ENCODE results near the gene CRYGS.

The CRYGS gene

GRCh38 chr3:186512570-186513302, 31.4 kb downstream of the CRYGS start:
- no peak overlapping the region for H3K9ac ChIP-seq (ENCODE audit: low read length in 5 of 5)
- H3K27me3 ChIP-seq (ENCODE audit: control insufficient read depth in 5 of 5, insufficient read depth in 4 of 5, low read length in 5 of 5) = peaks cover 0 to 16% (median 12%) of the 10 kb centered on the region in 5 donors
- no peak overlapping the region for H3K4me3 ChIP-seq (ENCODE audit: low read depth in 1 of 5, low read length in 5 of 5)
- H3K36me3 ChIP-seq (ENCODE audit: control insufficient read depth in 5 of 5, insufficient read depth in 5 of 5, low read length in 5 of 5) = no peaks in the 10 kb centered on the region
- no peak overlapping the region for H3K27ac ChIP-seq (ENCODE audit: low read depth, low read length)
- H3K9me3 ChIP-seq (ENCODE audit: control insufficient read depth in 5 of 5, low read length in 5 of 5) = peaks cover 0 to 9% (median 8%) of the 10 kb centered on the region in 5 donors
- no peaks in the 10 kb centered on the region for H3K4me1 ChIP-seq (ENCODE audit: control insufficient read depth in 5 of 5, insufficient read depth in 5 of 5, low read length in 5 of 5)

DNA sequence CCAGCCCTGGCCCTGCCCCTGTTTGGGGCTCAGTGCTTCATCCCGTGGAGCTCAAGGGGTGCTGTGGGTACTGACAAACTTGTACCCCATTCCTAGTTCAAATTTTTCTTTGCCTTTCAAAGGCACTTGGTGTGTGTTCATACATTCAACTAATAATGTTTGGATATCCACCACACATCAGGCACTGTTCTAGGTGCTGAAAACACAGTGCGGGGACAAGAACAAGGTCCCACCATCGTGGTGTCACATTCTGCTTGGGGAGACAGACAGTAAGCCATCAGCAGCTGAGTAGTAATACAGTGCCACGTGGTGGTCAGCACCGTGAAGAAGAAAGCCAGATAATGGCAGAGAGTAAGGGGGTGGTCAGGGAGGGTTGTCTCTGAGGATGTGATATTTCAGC, 32.5 kb downstream of the CRYGS start:
- Histone ChIP-seq H3K27me3 (ENCODE audit: control insufficient read depth in 5 of 5, insufficient read depth in 4 of 5, low read length in 5 of 5) (peaks cover 0 to 14% (median 10%) of the 10 kb centered on the region in 5 donors), H3K27ac (ENCODE audit: low read depth, low read length) (no peak overlapping the region), H3K4me1 (ENCODE audit: control insufficient read depth in 5 of 5, insufficient read depth in 5 of 5, low read length in 5 of 5) (no peaks in the 10 kb centered on the region), H3K9ac (ENCODE audit: low read length in 5 of 5) (no peak overlapping the region), H3K9me3 (ENCODE audit: control insufficient read depth in 5 of 5, low read length in 5 of 5) (peaks cover 0 to 3% (median 2%) of the 10 kb centered on the region in 5 donors), H3K4me3 (ENCODE audit: low read depth in 1 of 5, low read length in 5 of 5) (no peak overlapping the region), H3K36me3 (ENCODE audit: control insufficient read depth in 5 of 5, insufficient read depth in 5 of 5, low read length in 5 of 5) (no peaks in the 10 kb centered on the region)

DNA sequence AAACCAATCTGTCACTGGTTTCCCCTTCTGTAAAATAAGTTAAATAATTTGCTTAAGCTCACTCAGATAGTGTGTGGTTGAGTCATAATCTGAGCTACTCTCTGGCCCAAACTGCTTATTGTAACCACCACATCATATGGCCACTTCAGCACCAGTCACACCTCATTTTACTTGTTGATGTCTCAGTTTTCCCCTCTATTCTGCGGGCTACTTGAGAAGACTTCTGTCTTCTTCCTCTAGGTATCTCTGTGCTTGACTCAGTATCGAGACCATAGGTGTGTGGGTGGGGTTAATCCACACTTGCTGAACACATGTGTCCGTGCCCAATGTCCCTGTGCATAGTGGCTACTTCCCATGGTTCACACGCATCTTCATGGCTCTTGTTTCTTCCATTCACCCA, 32.9 kb downstream of the CRYGS start:
- no peaks in the 10 kb centered on the region for H3K36me3 ChIP-seq (ENCODE audit: control insufficient read depth in 5 of 5, insufficient read depth in 5 of 5, low read length in 5 of 5)
- no peak overlapping the region for H3K27ac ChIP-seq (ENCODE audit: low read depth, low read length)
- no peak overlapping the region for H3K9ac ChIP-seq (ENCODE audit: low read length in 5 of 5)
- no peaks in the 10 kb centered on the region for H3K9me3 ChIP-seq (ENCODE audit: control insufficient read depth in 5 of 5, low read length in 5 of 5)
- peaks cover 0 to 4% (median 0%) of the 10 kb centered on the region in 5 donors for H3K4me1 ChIP-seq (ENCODE audit: control insufficient read depth in 5 of 5, insufficient read depth in 5 of 5, low read length in 5 of 5)
- no peak overlapping the region for H3K4me3 ChIP-seq (ENCODE audit: low read depth in 1 of 5, low read length in 5 of 5)
- peaks cover 0 to 14% (median 10%) of the 10 kb centered on the region in 5 donors for H3K27me3 ChIP-seq (ENCODE audit: control insufficient read depth in 5 of 5, insufficient read depth in 4 of 5, low read length in 5 of 5)

DNA sequence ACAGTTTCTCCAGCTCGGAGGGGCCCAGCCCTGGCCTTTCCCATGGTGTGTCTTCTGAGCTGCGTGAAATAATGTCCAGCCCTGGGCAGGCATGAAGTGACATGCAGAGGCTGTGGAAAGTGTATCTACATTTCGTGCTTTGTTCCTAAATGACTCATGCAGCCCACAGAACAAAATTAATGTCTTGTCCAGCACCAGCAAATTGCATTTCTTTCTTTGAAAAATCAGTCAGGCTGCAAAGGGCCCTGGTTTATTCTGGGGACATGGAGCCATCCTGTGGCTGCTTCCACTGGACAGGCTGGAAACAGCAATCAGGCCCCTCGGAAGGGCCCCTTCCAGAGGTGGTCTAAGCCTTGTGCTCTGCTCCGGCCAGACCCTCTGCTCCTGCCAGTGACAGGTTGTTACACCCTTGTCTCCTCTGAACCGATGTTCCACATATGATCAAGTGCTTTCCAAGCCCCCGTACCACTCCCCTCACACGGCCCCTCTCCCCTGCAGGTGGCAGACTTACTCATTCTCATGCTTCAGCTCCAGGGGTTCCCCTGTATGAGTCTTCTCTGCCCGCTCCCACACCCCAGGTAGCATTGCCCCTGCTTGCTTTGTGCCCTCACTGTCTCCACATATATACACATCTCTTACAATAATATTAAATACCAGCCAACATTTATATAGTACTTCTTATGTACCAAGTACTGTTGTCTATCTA, 33.7 kb downstream of the CRYGS start:
- Histone ChIP-seq H3K27ac (ENCODE audit: low read depth, low read length) (no peak overlapping the region), H3K27me3 (ENCODE audit: control insufficient read depth in 5 of 5, insufficient read depth in 4 of 5, low read length in 5 of 5) (peaks cover 0 to 14% (median 10%) of the 10 kb centered on the region in 5 donors), H3K9me3 (ENCODE audit: control insufficient read depth in 5 of 5, low read length in 5 of 5) (no peaks in the 10 kb centered on the region), H3K4me1 (ENCODE audit: control insufficient read depth in 5 of 5, insufficient read depth in 5 of 5, low read length in 5 of 5) (peaks cover 0 to 6% (median 0%) of the 10 kb centered on the region in 5 donors), H3K4me3 (ENCODE audit: low read depth in 1 of 5, low read length in 5 of 5) (no peak overlapping the region), H3K36me3 (ENCODE audit: control insufficient read depth in 5 of 5, insufficient read depth in 5 of 5, low read length in 5 of 5) (no peaks in the 10 kb centered on the region), H3K9ac (ENCODE audit: low read length in 5 of 5) (no peak overlapping the region)

- Histone ChIP-seq H3K9ac (ENCODE audit: low read length in 5 of 5) (no peak overlapping the region), H3K4me3 (ENCODE audit: low read depth in 1 of 5, low read length in 5 of 5) (no peak overlapping the region), H3K9me3 (ENCODE audit: control insufficient read depth in 5 of 5, low read length in 5 of 5) (no peaks in the 10 kb centered on the region), H3K4me1 (ENCODE audit: control insufficient read depth in 5 of 5, insufficient read depth in 5 of 5, low read length in 5 of 5) (peaks cover 0 to 6% (median 0%) of the 10 kb centered on the region in 5 donors), H3K36me3 (ENCODE audit: control insufficient read depth in 5 of 5, insufficient read depth in 5 of 5, low read length in 5 of 5) (no peaks in the 10 kb centered on the region), H3K27ac (ENCODE audit: low read depth, low read length) (no peak overlapping the region), H3K27me3 (ENCODE audit: control insufficient read depth in 5 of 5, insufficient read depth in 4 of 5, low read length in 5 of 5) (peaks cover 0 to 14% (median 10%) of the 10 kb centered on the region in 5 donors)
These were observed 34.8 kb downstream of the CRYGS start for GRCh38 chr3:186509423-186509822.

DNA sequence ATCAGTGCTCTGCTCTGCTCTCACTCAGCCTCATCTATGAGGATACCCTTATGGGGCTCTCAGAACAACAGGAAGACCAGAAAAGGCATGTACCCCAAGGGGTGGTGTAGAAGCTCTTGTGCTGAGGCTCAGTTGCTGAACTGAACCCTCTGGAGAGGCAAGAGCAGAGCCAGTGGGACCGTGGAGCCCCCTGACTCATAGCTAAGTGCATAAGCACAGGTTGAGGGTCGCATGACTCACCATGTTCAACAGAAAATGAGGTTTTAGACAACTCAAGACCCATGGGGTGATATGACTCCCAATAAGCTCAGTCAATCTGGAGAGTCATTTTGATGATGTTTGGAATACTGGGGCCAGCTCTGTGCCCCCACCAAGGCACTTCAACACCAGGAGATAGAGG, 37.3 kb downstream of the CRYGS start:
- no peak overlapping the region for H3K27ac ChIP-seq (ENCODE audit: low read depth, low read length)
- no peak overlapping the region for H3K9ac ChIP-seq (ENCODE audit: low read length in 5 of 5)
- no peak overlapping the region for H3K4me3 ChIP-seq (ENCODE audit: low read depth in 1 of 5, low read length in 5 of 5)
- H3K9me3 ChIP-seq (ENCODE audit: control insufficient read depth in 5 of 5, low read length in 5 of 5) = no peaks in the 10 kb centered on the region
- peaks cover 0 to 6% (median 0%) of the 10 kb centered on the region in 5 donors for H3K4me1 ChIP-seq (ENCODE audit: control insufficient read depth in 5 of 5, insufficient read depth in 5 of 5, low read length in 5 of 5)
- peaks cover 0 to 8% (median 7%) of the 10 kb centered on the region in 5 donors for H3K27me3 ChIP-seq (ENCODE audit: control insufficient read depth in 5 of 5, insufficient read depth in 4 of 5, low read length in 5 of 5)
- H3K36me3 ChIP-seq (ENCODE audit: control insufficient read depth in 5 of 5, insufficient read depth in 5 of 5, low read length in 5 of 5) = no peaks in the 10 kb centered on the region

DNA sequence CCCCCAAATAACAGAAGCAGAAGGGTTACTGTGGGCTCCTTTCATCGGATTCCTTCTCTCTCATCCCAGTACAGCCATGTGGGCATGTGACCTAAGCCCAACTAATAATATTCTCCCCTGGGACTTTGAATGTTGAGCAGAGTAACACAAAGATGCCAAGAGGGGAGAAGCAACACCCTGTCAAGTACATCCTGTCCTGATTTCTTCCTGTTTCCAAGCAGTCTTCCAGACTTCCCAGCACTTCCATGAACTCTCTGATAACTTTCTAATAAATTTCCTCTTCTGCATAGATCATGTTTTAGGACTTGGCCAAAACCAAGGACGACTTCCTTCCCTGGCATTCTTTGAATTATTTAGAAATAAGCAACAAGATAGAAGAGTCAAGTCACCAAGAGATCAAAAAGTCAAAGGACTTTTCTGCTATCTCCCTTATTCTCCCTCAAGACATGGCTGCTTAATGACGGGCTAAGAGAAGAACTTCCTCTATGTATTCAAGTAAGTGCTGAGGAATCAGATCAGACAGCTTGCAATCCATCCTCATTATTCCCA, 37.9 kb downstream of the CRYGS start:
- no peak overlapping the region for H3K27ac ChIP-seq (ENCODE audit: low read depth, low read length)
- peaks cover 0 to 4% (median 3%) of the 10 kb centered on the region in 5 donors for H3K27me3 ChIP-seq (ENCODE audit: control insufficient read depth in 5 of 5, insufficient read depth in 4 of 5, low read length in 5 of 5)
- H3K9me3 ChIP-seq (ENCODE audit: control insufficient read depth in 5 of 5, low read length in 5 of 5) = no peaks in the 10 kb centered on the region
- H3K9ac ChIP-seq (ENCODE audit: low read length in 5 of 5) = no peak overlapping the region
- peaks cover 0 to 6% (median 0%) of the 10 kb centered on the region in 5 donors for H3K4me1 ChIP-seq (ENCODE audit: control insufficient read depth in 5 of 5, insufficient read depth in 5 of 5, low read length in 5 of 5)
- no peaks in the 10 kb centered on the region for H3K36me3 ChIP-seq (ENCODE audit: control insufficient read depth in 5 of 5, insufficient read depth in 5 of 5, low read length in 5 of 5)
- H3K4me3 ChIP-seq (ENCODE audit: low read depth in 1 of 5, low read length in 5 of 5) = no peak overlapping the region

DNA sequence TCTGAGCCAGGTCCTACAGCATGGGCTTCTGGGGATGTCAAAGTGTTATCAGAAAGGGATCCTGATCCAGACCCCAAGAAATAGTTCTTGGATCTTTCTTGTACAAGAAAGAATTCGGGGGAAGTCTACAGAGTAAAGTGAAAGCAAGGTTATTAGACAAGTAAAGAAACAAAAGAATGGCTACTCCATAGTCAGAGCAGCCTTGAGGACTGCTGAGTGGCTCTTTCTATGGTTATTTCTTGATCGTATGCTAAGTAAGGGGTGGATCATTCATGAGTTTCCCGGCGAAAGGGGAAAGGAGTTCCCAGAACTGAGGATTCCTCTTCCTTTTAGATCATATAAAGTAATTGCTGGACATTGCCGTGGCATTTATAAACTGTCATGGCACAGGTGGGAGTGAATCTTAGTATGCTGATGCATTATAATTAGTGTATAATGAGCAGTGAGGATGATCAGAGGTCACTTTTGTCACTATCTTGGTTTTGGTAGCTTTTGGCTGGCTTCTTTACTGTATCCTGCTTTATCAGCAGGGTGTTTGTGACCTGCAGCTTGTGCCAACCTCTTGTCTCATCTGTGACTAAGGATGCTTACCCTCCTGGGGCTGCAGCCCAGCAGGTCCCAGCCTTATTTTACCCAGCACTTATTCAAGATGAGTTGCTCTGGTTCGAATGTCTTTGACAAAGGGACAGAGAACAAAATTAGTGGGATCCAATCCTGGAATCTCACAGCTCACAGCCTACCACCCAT, 41.0 kb downstream of the CRYGS start:
- H3K9ac ChIP-seq (ENCODE audit: low read length in 5 of 5) = no peak overlapping the region
- H3K36me3 ChIP-seq (ENCODE audit: control insufficient read depth in 5 of 5, insufficient read depth in 5 of 5, low read length in 5 of 5) = no peaks in the 10 kb centered on the region
- no peak overlapping the region for H3K27ac ChIP-seq (ENCODE audit: low read depth, low read length)
- no peak overlapping the region for H3K4me3 ChIP-seq (ENCODE audit: low read depth in 1 of 5, low read length in 5 of 5)
- peaks cover 0 to 3% (median 3%) of the 10 kb centered on the region in 5 donors for H3K27me3 ChIP-seq (ENCODE audit: control insufficient read depth in 5 of 5, insufficient read depth in 4 of 5, low read length in 5 of 5)
- H3K9me3 ChIP-seq (ENCODE audit: control insufficient read depth in 5 of 5, low read length in 5 of 5) = peaks cover 0 to under 1% (median 0%) of the 10 kb centered on the region in 5 donors
- peaks cover 0 to 6% (median 0%) of the 10 kb centered on the region in 5 donors for H3K4me1 ChIP-seq (ENCODE audit: control insufficient read depth in 5 of 5, insufficient read depth in 5 of 5, low read length in 5 of 5)

DNA sequence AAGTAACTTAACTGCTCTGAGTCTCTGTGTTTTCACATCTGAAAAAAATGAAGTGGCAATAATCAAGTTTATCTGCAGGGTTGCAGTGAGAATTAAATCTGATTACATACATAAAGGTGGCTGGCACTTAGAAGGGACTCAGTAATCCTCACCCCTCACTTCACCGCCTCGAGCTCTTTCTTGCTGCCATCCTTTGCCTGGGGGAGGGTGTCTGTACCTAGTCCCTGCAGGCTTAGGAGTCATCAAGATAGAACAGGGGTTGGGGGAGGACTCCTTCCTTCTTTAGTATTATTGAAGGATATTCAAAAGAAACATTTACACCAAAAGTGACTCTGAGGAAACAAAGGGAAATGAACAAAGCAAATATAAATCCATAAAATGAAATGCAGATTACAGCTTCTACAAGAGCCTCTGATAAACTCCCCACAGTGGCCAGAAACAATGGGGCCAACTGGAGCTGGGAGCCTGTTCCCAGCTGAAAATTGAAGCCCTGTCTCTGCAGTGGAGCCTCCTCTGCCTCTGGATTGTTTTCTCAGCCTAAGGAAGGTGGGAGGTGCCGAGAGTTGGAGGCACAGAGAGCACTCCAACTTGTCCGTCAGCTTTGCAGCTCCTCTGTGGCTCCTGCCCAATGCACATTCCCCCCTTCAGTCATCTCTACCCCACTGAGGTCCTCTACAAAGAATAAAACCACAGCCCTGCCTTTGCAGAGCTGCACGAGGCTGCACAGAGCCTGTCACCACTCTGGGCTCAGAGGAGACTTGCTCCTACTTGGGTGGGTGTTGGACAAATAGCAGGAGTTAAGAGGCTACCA, 41.8 kb downstream of the CRYGS start:
- H3K4me3 ChIP-seq (ENCODE audit: low read depth in 1 of 5, low read length in 5 of 5) = no peak overlapping the region
- no peak overlapping the region for H3K27ac ChIP-seq (ENCODE audit: low read depth, low read length)
- no peaks in the 10 kb centered on the region for H3K36me3 ChIP-seq (ENCODE audit: control insufficient read depth in 5 of 5, insufficient read depth in 5 of 5, low read length in 5 of 5)

More for the DNA sequence above, 41.8 kb downstream of the CRYGS start:
- H3K27me3 ChIP-seq (ENCODE audit: control insufficient read depth in 5 of 5, insufficient read depth in 4 of 5, low read length in 5 of 5) = peaks cover 0 to 3% (median 3%) of the 10 kb centered on the region in 5 donors
- H3K4me1 ChIP-seq (ENCODE audit: control insufficient read depth in 5 of 5, insufficient read depth in 5 of 5, low read length in 5 of 5) = peaks cover 0 to 6% (median 0%) of the 10 kb centered on the region in 5 donors
- peaks cover 0 to 3% (median 0%) of the 10 kb centered on the region in 5 donors for H3K9me3 ChIP-seq (ENCODE audit: control insufficient read depth in 5 of 5, low read length in 5 of 5)
- H3K9ac ChIP-seq (ENCODE audit: low read length in 5 of 5) = no peak overlapping the region

All from subcutaneous abdominal adipose tissue (tissue), 5 donors.